ENCODE data around the gene MAGEF1.

Gene MAGEF1

GRCh38 chr3:184669578-184669977, 42.3 kb downstream of the MAGEF1 start:
- no peak for DNase-seq

DNA sequence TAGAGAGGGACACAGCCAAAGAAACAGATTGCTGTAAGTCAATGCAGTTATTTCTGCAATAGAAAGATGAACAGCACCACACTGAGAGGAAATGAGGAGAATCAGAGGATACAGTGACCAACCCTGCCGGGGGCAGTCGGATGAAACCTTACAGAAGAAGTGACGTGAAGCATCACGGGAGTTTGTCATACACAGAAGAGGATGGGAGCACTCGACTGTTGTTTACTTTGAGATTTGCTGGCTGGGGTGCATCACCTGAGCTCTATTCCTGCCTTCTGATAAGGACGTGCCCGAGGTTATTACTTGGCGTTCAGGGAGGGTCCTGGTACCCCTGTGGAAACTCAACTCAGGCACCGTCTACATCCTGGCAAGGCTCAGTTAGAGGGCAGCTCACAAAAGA, 45.4 kb downstream of the MAGEF1 start:
- DNase-seq, result no peak

GRCh38 chr3:184665101-184665500, 46.8 kb downstream of the MAGEF1 start:
- DNase-seq, result no peak

GRCh38 chr3:184663756-184664155, 48.1 kb downstream of the MAGEF1 start:
- DNase-seq, result no peak

DNA sequence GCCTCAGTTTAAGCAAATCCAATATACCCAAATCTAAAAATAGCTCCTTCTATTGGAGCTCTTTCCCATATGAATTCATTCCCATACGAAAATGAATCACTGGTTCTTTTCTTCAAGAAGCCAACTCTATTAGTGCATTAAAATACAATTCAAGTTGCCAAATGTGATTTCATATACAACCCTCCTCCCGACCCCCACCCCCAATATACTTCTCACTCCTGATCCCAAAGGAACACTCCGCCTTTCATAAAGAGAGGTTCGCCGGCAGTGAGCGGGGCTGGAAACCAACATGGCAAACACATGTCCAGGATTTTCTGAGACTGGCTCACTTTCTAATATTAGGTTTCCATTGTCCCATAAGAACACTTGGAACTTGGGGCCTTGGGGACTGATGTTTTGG, 48.5 kb downstream of the MAGEF1 start:
- DNase-seq, result no peak

- no peak for DNase-seq
These were observed 49.7 kb downstream of the MAGEF1 start for GRCh38 chr3:184662187-184662586.

- DNase-seq, result no peak
These were observed 50.9 kb downstream of the MAGEF1 start for GRCh38 chr3:184660931-184661330.
